OCI-M1 (cell line): ENCODE data around the gene CLDND2.
"Not testable (repeated sequence)": the region's sequence is repeated elsewhere in the genome, so short reads cannot be mapped to it uniquely, and the experiment has no call there.

Experiments used
- DNase-seq: peaks from one replicate; lab custom pipeline; 2025; lab: John Stamatoyannopoulos, UW

The CLDND2 gene, protein sequence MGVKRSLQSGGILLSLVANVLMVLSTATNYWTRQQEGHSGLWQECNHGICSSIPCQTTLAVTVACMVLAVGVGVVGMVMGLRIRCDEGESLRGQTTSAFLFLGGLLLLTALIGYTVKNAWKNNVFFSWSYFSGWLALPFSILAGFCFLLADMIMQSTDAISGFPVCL

GRCh38 chr19:51368366-51369282 lies at the start of gene CLDND2:
Gene CLDND2 (minus strand): TSS chr19:51369003. CDS start chr19:51368577, 426 bp downstream.
- DNase-seq = peak; percentile 36

GRCh38 chr19:51417810-51418157 lies 49.0 kb upstream of the CLDND2 start:
- DNase-seq = peak; percentile 92

GRCh38 chr19:51417107-51417809 lies 48.5 kb upstream of the CLDND2 start, which contains the start of gene SIGLEC10:
Gene SIGLEC10 (minus strand): TSS chr19:51417642. CDS start chr19:51417581, 61 bp downstream.
- DNase-seq = peak; percentile 93

DNA sequence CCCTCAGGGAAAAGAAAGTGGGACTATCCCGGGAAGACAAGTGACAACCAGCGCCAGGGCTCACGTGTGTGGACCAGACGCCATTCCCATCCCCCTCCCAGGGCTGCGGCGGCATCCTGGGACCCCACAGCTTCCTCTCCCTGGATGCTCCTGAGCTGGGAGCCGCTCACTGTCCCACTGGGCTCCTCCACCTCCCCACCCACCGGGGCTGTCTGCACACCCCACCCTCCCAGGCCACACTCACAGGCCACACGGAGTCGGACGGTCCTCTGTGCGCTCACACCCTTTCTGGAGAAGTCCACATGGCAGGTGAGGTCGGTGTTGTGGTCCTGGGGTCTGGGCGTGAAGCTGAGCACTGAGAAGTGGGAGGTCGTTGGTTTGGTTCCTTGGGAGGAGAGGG lies 47.6 kb upstream of the CLDND2 start:
- not testable (repeated sequence) for DNase-seq

- no peak for DNase-seq
Measured at GRCh38 chr19:51415187-51415586, 46.4 kb upstream of the CLDND2 start.

GRCh38 chr19:51410950-51411748 lies 42.3 kb upstream of the CLDND2 start:
- no peak for DNase-seq

DNA sequence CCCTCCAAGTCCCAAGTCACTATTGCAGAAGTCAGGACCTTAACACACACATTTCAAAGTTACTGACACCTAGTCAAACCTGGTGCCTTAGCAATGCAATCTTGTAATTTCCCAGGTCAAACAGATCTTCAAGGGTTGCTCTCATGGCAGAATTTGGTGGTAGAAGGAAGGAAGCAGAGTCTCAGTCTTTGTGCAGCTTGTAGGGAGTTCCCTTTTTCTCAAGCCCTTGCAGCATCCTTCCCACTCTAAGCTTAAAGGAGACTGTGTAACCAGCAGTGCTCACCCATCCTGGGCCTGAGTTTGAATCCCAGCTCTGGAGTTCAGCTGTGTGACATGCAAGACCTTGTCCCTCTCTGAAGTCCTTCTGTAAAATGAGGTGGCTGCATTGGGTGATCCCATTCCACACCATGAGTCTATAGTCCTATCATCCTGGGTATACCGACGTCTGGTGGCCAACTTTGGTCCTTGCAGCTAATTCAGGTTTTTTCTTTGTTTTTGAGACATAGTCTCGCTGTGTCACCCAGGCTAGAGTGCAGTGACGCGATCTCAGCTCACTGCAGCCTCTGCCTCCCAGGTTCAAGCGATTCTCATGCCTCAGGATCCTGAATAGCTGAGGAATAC lies 38.8 kb upstream of the CLDND2 start:
- DNase-seq = peak; percentile 83

GRCh38 chr19:51402117-51402516 lies 33.3 kb upstream of the CLDND2 start:
- DNase-seq = no peak

DNA sequence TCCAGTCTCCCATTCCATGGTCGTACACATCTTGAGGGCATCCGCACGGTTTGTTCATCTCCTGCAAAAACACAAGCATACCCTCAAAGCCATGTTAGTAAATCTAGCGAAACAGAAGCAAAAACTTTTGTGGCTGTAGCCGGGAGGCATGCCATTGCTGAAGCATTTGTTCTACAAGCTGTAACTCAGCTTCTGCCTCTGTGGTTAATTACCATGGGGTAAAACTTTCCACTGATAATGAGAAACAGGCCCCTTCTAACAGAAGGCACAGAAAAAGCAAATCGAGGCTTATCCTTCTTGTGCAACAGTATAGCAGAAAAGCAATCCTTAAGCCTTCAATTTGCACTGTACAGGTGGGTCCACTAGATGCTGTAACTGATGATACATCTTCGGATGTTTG lies 31.1 kb upstream of the CLDND2 start:
- not testable (repeated sequence) for DNase-seq

DNA sequence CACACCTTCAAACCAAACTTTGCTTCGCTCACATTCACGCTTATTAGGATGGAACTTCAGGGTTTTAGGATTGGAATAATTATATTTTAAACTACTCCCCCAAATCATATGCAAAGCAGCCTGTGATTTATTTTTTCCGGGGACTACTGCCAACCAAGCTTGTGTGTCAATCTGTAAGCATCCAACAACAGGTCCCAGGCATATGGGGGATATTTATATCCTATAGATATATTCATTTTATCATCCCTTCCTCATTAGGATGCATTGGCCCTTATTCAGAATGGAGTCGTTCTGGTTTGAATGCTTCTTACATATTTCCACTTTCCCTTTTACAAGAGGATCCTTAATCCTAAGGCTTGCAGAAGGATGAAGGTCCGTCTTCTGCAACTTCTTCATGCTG lies 30.4 kb upstream of the CLDND2 start:
- DNase-seq = no peak

GRCh38 chr19:51398096-51398704 lies 29.4 kb upstream of the CLDND2 start:
- DNase-seq = peak; percentile 74

DNA sequence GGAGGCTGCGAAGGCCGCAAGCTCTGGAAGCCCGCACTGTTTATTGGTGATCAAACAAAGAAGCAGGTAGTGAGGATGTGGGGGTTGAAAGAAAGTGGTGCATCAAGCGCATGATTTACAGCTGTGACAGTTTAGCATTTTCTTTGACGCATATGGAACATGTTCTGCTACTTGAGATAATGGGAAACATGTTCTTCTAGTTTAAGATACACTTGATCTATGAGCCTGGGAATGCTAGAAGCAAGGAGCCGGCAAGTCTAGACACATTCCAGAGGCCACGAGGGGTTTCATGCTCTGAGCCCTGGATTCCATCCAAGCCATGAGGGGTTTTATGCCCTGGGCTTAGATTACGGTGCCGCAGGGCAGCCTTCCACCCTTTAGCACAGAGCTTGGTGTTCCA lies 28.6 kb upstream of the CLDND2 start:
- not testable (repeated sequence) for DNase-seq

DNA sequence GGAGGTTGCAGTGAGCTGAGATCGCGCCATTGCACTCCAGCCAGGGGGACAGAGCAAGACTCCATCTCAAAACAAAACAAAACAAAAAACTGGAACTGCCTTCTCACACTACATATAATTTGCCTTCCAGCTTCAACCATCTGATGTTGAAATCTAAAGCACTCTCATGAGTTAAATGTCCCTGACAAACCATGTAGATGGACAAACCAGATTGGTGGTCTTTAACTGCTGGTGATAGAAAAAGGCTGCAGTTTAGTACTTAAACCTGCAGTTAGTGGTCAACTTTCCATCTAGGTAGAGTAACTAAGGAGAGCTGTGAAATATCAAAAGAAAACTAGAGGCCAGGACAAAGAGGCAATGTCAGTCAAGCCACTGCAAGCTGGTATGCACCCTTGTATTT lies 27.4 kb upstream of the CLDND2 start:
- DNase-seq = no peak

DNA sequence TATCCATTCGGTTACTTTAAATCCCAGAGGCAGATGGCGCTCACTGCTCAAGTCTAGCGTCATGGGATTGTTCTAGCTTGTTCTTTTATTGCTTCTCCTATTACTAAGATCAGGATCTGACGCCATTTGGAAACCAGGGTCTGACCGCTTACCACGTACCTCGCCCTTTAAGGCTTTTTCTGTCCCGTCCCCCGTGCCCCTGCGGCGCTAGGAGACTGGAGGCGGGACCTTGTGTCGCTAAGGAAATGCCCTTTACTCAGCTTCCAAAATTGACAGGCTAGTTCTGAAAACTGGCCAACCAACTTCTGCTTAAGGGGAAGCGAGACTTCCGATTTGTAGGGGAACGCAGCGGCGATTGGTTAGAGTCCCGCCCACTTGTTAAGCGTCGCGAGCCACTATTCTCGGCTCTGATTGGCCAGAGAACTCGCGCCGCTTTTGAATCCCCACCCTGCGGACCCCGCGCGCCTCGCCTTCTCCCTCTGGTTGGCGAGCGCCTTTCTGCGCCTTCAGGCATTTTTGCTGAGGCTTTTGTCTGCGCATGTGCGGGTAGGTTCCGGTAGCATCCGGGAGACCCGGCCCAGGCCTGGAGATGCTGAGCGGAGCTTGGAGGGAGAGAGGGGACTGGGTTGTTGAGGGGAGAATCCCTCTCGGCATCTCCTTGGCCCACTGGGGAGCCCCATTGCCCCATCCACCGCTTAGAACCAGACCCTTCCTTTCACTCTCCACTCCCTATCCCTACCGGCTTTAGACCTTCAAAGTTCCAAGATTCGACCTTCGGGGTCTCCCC lies 25.4 kb upstream of the CLDND2 start:
- peak; percentile 100 for DNase-seq

DNA sequence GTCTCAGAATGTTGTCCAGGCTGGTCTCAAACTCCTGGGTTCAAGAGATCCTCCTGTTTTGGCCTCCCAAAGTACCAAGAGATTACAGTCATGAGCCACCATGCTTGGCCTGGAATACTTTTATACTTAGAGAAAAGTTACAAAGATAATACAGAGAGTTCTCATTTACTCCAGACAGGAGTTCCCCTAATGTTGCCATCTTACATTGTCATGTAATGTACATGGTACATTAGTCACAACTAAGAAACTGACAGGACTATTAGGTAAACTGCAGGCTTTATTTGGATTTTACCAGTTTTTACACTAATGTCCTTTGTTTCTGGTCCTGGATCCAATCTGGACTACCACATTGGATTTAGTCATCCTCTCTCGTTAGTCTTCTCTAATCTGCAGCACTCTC lies 23.9 kb upstream of the CLDND2 start:
- DNase-seq = no peak

DNA sequence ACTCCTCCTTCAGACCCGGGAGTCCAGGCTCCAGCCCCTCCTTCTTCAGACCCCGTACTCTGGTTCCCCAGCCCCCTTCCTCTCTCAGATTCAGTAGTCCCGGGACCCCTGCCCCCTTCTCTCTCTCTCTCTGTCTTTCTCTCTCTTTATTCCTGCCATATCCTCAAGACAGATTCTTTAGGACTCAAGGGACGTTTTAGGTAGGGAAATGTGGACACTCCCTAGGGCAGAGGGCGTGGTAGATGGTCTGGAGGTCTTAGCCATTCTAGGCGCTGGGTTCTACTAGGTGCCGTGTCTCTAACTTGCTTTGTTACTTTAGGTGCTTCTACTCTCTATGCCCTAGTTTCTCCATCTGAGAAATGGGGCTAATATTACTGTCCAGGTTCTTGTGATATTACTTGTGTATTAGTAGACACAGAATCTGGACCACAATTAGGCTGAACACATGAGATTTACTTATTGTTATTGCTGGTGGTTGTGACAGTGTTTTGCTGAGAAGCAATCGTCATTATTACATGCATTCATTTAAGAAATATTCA lies 22.3 kb upstream of the CLDND2 start:
- DNase-seq = no peak

DNA sequence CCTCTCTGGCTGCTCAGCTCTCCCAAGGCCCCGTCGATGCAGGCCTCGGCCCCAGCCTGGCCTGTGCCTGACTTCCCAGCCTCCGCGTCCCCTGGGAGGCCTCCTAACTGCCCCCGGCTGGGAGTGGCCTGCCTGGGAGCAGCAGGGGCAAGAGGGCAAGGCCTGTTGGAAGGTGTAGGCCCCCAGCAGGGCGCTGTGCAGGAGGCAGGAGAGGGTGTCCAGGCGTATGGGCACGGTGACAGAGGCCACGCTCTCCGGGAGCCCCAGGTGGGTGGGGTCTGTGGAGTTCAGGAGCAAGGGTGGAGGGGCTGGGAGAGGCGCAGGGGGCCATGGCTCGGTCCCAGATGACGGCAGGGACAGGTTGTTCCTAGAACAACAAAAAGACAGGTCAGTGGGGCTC lies 20.3 kb upstream of the CLDND2 start:
- no peak for DNase-seq

DNA sequence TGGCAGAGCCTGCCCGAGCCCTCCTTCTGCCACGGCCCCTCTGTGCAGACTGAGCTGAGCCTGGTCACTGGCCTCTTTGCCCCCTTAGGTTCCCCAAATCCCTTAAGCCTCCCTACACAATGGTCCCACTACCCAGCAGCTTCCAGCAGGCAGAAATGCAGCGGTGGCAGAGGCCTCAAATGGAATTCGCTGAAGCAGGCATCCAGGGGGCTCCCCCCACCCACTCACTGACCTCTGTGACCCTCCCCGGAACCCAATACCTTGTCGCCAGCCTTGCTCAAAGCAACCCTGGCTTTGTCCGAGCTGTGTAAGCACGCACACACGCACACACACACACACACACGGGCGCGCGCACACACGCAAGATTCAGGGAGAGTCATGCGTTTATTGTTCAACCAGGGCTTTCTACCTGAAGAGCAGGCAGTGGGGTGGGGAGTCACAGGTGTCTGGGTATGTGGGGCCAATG lies 19.2 kb upstream of the CLDND2 start, which contains the start of gene LIM2:
Gene LIM2 (minus strand): TSS at position 51 of the 466 bp plus-strand sequence. CDS start 531 bp downstream, outside the sequence.
- no peak for DNase-seq

DNA sequence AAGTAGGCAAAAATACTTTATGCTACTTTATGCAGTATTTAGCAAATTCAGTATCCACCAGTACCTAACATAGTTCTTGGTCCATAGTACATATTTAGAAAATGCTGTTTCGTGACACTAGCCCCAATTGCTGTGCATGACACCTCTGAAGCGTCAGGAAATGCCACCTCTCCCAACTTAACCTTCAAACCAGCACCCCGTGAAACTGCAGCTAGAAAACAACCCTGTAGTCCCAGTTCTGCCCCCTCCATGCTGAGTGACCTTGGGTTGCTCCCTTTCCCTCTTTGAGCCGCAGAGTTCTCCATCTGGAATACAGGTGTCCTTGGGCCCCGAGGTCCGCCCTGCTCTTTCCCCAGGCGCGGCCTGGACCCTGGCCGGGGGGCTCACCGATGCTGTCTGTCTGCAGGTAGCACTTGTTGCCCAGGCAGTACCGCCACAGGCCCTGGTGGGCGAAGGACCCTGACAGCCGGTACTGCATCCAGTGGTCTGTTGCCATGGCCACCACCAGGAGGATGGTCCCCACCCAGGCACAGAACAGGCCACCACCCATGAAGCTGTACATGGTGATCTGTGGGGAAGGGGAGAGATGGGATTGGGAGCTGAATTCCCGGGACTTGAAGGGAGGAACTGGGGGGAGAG lies 18.2 kb upstream of the CLDND2 start:
- no peak for DNase-seq
